ENCODE results near the gene BMP6. TPM values are rescaled to one million over a fixed set of nuclear protein-coding genes. Genes with fewer than 3 reads are reported as not detected.

BMP6 gene
- total and polyA plus RNA-seq, 4 experiments from 2014 or later = 0.06 TPM; not detected in 3

- no peak overlapping the region for H3K27ac Mint-ChIP-seq
- DNase-seq = no peak
- Histone ChIP-seq H3K36me3 (ENCODE audit: insufficient read depth, low read length) (no peaks in the 10 kb centered on the region), H3K4me3 (ENCODE audit: low read length in 2 of 2) (no peak overlapping the region), H3K4me1 (ENCODE audit: insufficient read depth, low read length) (no peaks in the 10 kb centered on the region), H3K27ac (ENCODE audit: low read depth, low read length) (no peak overlapping the region), H3K27me3 (ENCODE audit: insufficient read depth, low read length) (no peaks in the 10 kb centered on the region), H3K9me3 (ENCODE audit: control insufficient read depth in 1 of 2, low read length in 2 of 2) (no peaks in the 10 kb centered on the region)
- H3K27me3 Mint-ChIP-seq = peaks cover 8 to 13% of the 10 kb centered on the region in 2 donors
- H3K9me3 Mint-ChIP-seq = peaks cover 0 to 7% (median 0%) of the 10 kb centered on the region in 8 donors
- CTCF ChIA-PET (ENCODE audit: partially characterized antibody) = no interaction called here
- no peaks in the 10 kb centered on the region for H3K36me3 Mint-ChIP-seq
- H3K4me3 Mint-ChIP-seq = no peak overlapping the region
- POLR2A ChIA-PET (ENCODE audit: partially characterized antibody) = no interaction called here
- H3K4me1 Mint-ChIP-seq = no peaks in the 10 kb centered on the region
- intact Hi-C loops (cut with micrococcal nuclease) = no loop called here
Observed at GRCh38 chr6:7787137-7787608, 61.3 kb downstream of the BMP6 start.

- Histone ChIP-seq H3K4me1 (ENCODE audit: insufficient read depth, low read length) (no peaks in the 10 kb centered on the region), H3K27ac (ENCODE audit: low read depth, low read length) (no peak overlapping the region), H3K27me3 (ENCODE audit: insufficient read depth, low read length) (no peaks in the 10 kb centered on the region), H3K4me3 (ENCODE audit: low read length in 2 of 2) (no peak overlapping the region), H3K36me3 (ENCODE audit: insufficient read depth, low read length) (no peaks in the 10 kb centered on the region), H3K9me3 (ENCODE audit: control insufficient read depth in 1 of 2, low read length in 2 of 2) (no peaks in the 10 kb centered on the region)
- H3K27me3 Mint-ChIP-seq = peaks cover 9 to 13% of the 10 kb centered on the region in 2 donors
- no peak for DNase-seq
- CTCF ChIA-PET (ENCODE audit: partially characterized antibody) = no interaction called here
- no peak overlapping the region for H3K27ac Mint-ChIP-seq
- intact Hi-C loops (cut with micrococcal nuclease) = no loop called here
- no peak overlapping the region for H3K4me3 Mint-ChIP-seq
- H3K9me3 Mint-ChIP-seq = peaks cover 0 to 7% (median 0%) of the 10 kb centered on the region in 8 donors
- POLR2A ChIA-PET (ENCODE audit: partially characterized antibody) = no interaction called here
- H3K4me1 Mint-ChIP-seq = no peaks in the 10 kb centered on the region
- no peaks in the 10 kb centered on the region for H3K36me3 Mint-ChIP-seq
Observed at GRCh38 chr6:7787731-7788130, 61.8 kb downstream of the BMP6 start.

- H3K9me3 ChIP-seq (ENCODE audit: control insufficient read depth in 1 of 2, low read length in 2 of 2) = no peaks in the 10 kb centered on the region
- no peak overlapping the region for H3K4me3 ChIP-seq (ENCODE audit: low read length in 2 of 2)
- no peaks in the 10 kb centered on the region for H3K27me3 ChIP-seq (ENCODE audit: insufficient read depth, low read length)
- POLR2A ChIA-PET (ENCODE audit: partially characterized antibody) = no interaction called here
- no peak overlapping the region for H3K4me3 Mint-ChIP-seq
- no peak overlapping the region for H3K27ac Mint-ChIP-seq
- peaks cover 9 to 16% of the 10 kb centered on the region in 2 donors for H3K27me3 Mint-ChIP-seq
- no peaks in the 10 kb centered on the region for H3K4me1 Mint-ChIP-seq
- H3K27ac ChIP-seq (ENCODE audit: low read depth, low read length) = no peak overlapping the region
- no peaks in the 10 kb centered on the region for H3K36me3 ChIP-seq (ENCODE audit: insufficient read depth, low read length)
- intact Hi-C loops (cut with micrococcal nuclease) = no loop called here
- H3K9me3 Mint-ChIP-seq = peaks cover 0 to 7% (median 0%) of the 10 kb centered on the region in 8 donors
- CTCF ChIA-PET (ENCODE audit: partially characterized antibody) = no interaction called here
- DNase-seq = no peak
- no peaks in the 10 kb centered on the region for H3K4me1 ChIP-seq (ENCODE audit: insufficient read depth, low read length)
- no peaks in the 10 kb centered on the region for H3K36me3 Mint-ChIP-seq
Observed at GRCh38 chr6:7794509-7794908, 68.6 kb downstream of the BMP6 start.

- intact Hi-C loops (cut with micrococcal nuclease) = no loop called here
- no peak overlapping the region for H3K27ac Mint-ChIP-seq
- H3K36me3 Mint-ChIP-seq = no peaks in the 10 kb centered on the region
- Histone ChIP-seq H3K27ac (ENCODE audit: low read depth, low read length) (no peak overlapping the region), H3K4me3 (ENCODE audit: low read length in 2 of 2) (no peak overlapping the region), H3K4me1 (ENCODE audit: insufficient read depth, low read length) (no peaks in the 10 kb centered on the region), H3K36me3 (ENCODE audit: insufficient read depth, low read length) (no peaks in the 10 kb centered on the region), H3K27me3 (ENCODE audit: insufficient read depth, low read length) (no peaks in the 10 kb centered on the region), H3K9me3 (ENCODE audit: control insufficient read depth in 1 of 2, low read length in 2 of 2) (no peaks in the 10 kb centered on the region)
- no peaks in the 10 kb centered on the region for H3K4me1 Mint-ChIP-seq
- ChIA-PET POLR2A (ENCODE audit: partially characterized antibody) (no interaction called here), CTCF (ENCODE audit: partially characterized antibody) (no interaction called here)
- no peak for DNase-seq
- H3K9me3 Mint-ChIP-seq = no peaks in the 10 kb centered on the region
- H3K27me3 Mint-ChIP-seq = peaks cover 0 to 17% of the 10 kb centered on the region in 2 donors
- no peak overlapping the region for H3K4me3 Mint-ChIP-seq
Observed at GRCh38 chr6:7797386-7797785, 71.5 kb downstream of the BMP6 start.

- Histone ChIP-seq H3K9me3 (ENCODE audit: control insufficient read depth in 1 of 2, low read length in 2 of 2) (no peaks in the 10 kb centered on the region), H3K4me1 (ENCODE audit: insufficient read depth, low read length) (no peaks in the 10 kb centered on the region), H3K36me3 (ENCODE audit: insufficient read depth, low read length) (no peaks in the 10 kb centered on the region), H3K27ac (ENCODE audit: low read depth, low read length) (no peak overlapping the region), H3K4me3 (ENCODE audit: low read length in 2 of 2) (no peak overlapping the region), H3K27me3 (ENCODE audit: insufficient read depth, low read length) (no peaks in the 10 kb centered on the region)
- Mint-ChIP-seq H3K4me1 (no peaks in the 10 kb centered on the region), H3K9me3 (peaks cover 0 to 3% (median 0%) of the 10 kb centered on the region in 8 donors), H3K4me3 (no peak overlapping the region), H3K36me3 (no peaks in the 10 kb centered on the region), H3K27ac (no peak overlapping the region), H3K27me3 (peaks cover 0 to 13% of the 10 kb centered on the region in 2 donors)
- intact Hi-C loops (cut with micrococcal nuclease) = no loop called here
- ChIA-PET CTCF (ENCODE audit: partially characterized antibody) (no interaction called here), POLR2A (ENCODE audit: partially characterized antibody) (no interaction called here)
- DNase-seq = no peak
Observed at GRCh38 chr6:7798751-7799150, 72.9 kb downstream of the BMP6 start.

- H3K9me3 Mint-ChIP-seq = peaks cover 0 to 3% (median 0%) of the 10 kb centered on the region in 8 donors
- H3K4me1 ChIP-seq (ENCODE audit: insufficient read depth, low read length) = no peaks in the 10 kb centered on the region
- H3K27ac ChIP-seq (ENCODE audit: low read depth, low read length) = no peak overlapping the region
- no peak overlapping the region for H3K27ac Mint-ChIP-seq
- ChIA-PET CTCF (ENCODE audit: partially characterized antibody) (no interaction called here), POLR2A (ENCODE audit: partially characterized antibody) (interaction anchor here (0.6 kb wide), 1 partner anchor 245 kb away, joined by 4 read pairs; no protein-coding TSS in a partner anchor)
- H3K4me3 Mint-ChIP-seq = no peak overlapping the region
- no peaks in the 10 kb centered on the region for H3K4me1 Mint-ChIP-seq
- H3K4me3 ChIP-seq (ENCODE audit: low read length in 2 of 2) = no peak overlapping the region
- no peaks in the 10 kb centered on the region for H3K27me3 ChIP-seq (ENCODE audit: insufficient read depth, low read length)
- H3K36me3 Mint-ChIP-seq = no peaks in the 10 kb centered on the region
- H3K27me3 Mint-ChIP-seq = peaks cover 0 to 14% of the 10 kb centered on the region in 2 donors
- no peaks in the 10 kb centered on the region for H3K36me3 ChIP-seq (ENCODE audit: insufficient read depth, low read length)
- intact Hi-C loops (cut with micrococcal nuclease) = no loop called here
- H3K9me3 ChIP-seq (ENCODE audit: control insufficient read depth in 1 of 2, low read length in 2 of 2) = no peaks in the 10 kb centered on the region
- DNase-seq = no peak
Observed at GRCh38 chr6:7802662-7803061, 76.8 kb downstream of the BMP6 start.

- ChIA-PET POLR2A (ENCODE audit: partially characterized antibody) (interaction anchor here (0.6 kb wide), 1 partner anchor 244 kb away, joined by 4 read pairs; no protein-coding TSS in a partner anchor), CTCF (ENCODE audit: partially characterized antibody) (no interaction called here)
- no peaks in the 10 kb centered on the region for H3K36me3 Mint-ChIP-seq
- H3K4me3 Mint-ChIP-seq = no peak overlapping the region
- H3K9me3 Mint-ChIP-seq = peaks cover 0 to 3% (median 0%) of the 10 kb centered on the region in 8 donors
- H3K9me3 ChIP-seq (ENCODE audit: control insufficient read depth in 1 of 2, low read length in 2 of 2) = no peaks in the 10 kb centered on the region
- H3K27ac Mint-ChIP-seq = no peak overlapping the region
- no peak overlapping the region for H3K4me3 ChIP-seq (ENCODE audit: low read length in 2 of 2)
- H3K4me1 Mint-ChIP-seq = no peaks in the 10 kb centered on the region
- no peak for DNase-seq
- H3K27me3 Mint-ChIP-seq = peaks cover 0 to 14% of the 10 kb centered on the region in 2 donors
- H3K36me3 ChIP-seq (ENCODE audit: insufficient read depth, low read length) = no peaks in the 10 kb centered on the region
- intact Hi-C loops (cut with micrococcal nuclease) = no loop called here
- H3K27me3 ChIP-seq (ENCODE audit: insufficient read depth, low read length) = no peaks in the 10 kb centered on the region
- no peaks in the 10 kb centered on the region for H3K4me1 ChIP-seq (ENCODE audit: insufficient read depth, low read length)
- H3K27ac ChIP-seq (ENCODE audit: low read depth, low read length) = no peak overlapping the region
Observed at GRCh38 chr6:7803214-7803613, 77.3 kb downstream of the BMP6 start.
